ENCODE data around the gene YARS2. TPM values are rescaled to one million over a fixed set of nuclear protein-coding genes. Genes with fewer than 3 reads are reported as not detected.
"Not testable (repeated sequence)": the region's sequence is repeated elsewhere in the genome, so short reads cannot be mapped to it uniquely, and the experiment has no call there.

YARS2 gene
- total RNA-seq, 1 donor from 2014 or later: 29.8 TPM

- no peak for DNase-seq
Observed at GRCh38 chr12:32743264-32743663, 12.4 kb downstream of the YARS2 start.

- DNase-seq: no peak
Observed at GRCh38 chr12:32742133-32742532, 13.6 kb downstream of the YARS2 start.

GRCh38 chr12:32739279-32739678, 16.4 kb downstream of the YARS2 start:
- no peak for DNase-seq

- no peak for DNase-seq
Observed at GRCh38 chr12:32737715-32738114, 18.0 kb downstream of the YARS2 start.

GRCh38 chr12:32736445-32736844, 19.3 kb downstream of the YARS2 start:
- no peak for DNase-seq

GRCh38 chr12:32734952-32735351, 20.7 kb downstream of the YARS2 start:
- no peak for DNase-seq

GRCh38 chr12:32727237-32727636, 28.5 kb downstream of the YARS2 start:
- DNase-seq: no peak

GRCh38 chr12:32726286-32726685, 29.4 kb downstream of the YARS2 start:
- no peak for DNase-seq

GRCh38 chr12:32725308-32725707, 30.4 kb downstream of the YARS2 start:
- DNase-seq: not testable (repeated sequence)

- DNase-seq: no peak
Observed at GRCh38 chr12:32718926-32719325, 36.8 kb downstream of the YARS2 start.

GRCh38 chr12:32714772-32715171, 40.9 kb downstream of the YARS2 start:
- DNase-seq: no peak

- DNase-seq: no peak
Observed at GRCh38 chr12:32708926-32709325, 46.8 kb downstream of the YARS2 start.

- no peak for DNase-seq
Observed at GRCh38 chr12:32706335-32707024, 49.2 kb downstream of the YARS2 start.

GRCh38 chr12:32705783-32706182, 49.9 kb downstream of the YARS2 start:
- no peak for DNase-seq

- no peak for DNase-seq
Observed at GRCh38 chr12:32702946-32703345, 52.8 kb downstream of the YARS2 start.

- no peak for DNase-seq
Observed at GRCh38 chr12:32702473-32702872, 53.2 kb downstream of the YARS2 start.

- not testable (repeated sequence) for DNase-seq
Observed at GRCh38 chr12:32699437-32699836, 56.3 kb downstream of the YARS2 start.

GRCh38 chr12:32698285-32698684, 57.4 kb downstream of the YARS2 start:
- no peak for DNase-seq

- no peak for DNase-seq
Observed at GRCh38 chr12:32697445-32697844, 58.3 kb downstream of the YARS2 start.

Small RNAs within 50 kb of the gene (small RNA-seq; reads per million reads assigned to genes)
- not detected for gene RF00019 (ENCODE audit: low replicate concordance)

Other genes with a start within 250 kb of the YARS2 start
- gene DNM1L, start 76.6 kb downstream of the YARS2 start, total RNA-seq: 84.6 TPM
- 8.8 TPM for gene PKP2, start 140.9 kb upstream of the YARS2 start, total RNA-seq

Measured in tongue (tissue), 3 donors.